HG03280 (cell line): Measurements from ENCODE around the gene SYMPK.

Experiments used
- ATAC-seq: cut with Tn5 transposase; IDR thresholded peaks from one replicate; pipeline ENCODE4 v1.9.1; 2021; ENCODE audit warnings: mild to moderate bottlenecking, moderate library complexity; ENCODE audit not compliant: unreplicated experiment

Gene SYMPK

DNA sequence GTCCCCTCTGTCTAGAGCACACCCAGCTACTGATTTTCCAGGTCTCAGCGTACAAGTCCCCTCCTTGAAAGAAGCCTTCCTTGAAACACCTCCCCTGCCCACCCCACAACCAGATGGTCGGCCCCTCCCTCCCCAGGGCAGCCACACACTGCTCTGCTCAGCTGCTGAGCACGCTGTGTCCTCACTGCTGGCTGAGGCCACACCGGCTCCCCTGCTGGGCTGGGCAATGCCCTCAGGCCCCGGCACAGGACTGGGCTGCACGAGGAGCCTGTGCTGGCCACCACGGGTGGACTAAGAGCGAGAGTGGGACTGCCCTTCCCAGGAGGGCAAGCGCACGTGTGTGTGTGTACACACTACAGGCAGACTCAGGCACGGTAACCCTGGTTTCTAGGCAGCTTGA, 36.0 kb downstream of the SYMPK start:
- no peak for ATAC-seq

DNA sequence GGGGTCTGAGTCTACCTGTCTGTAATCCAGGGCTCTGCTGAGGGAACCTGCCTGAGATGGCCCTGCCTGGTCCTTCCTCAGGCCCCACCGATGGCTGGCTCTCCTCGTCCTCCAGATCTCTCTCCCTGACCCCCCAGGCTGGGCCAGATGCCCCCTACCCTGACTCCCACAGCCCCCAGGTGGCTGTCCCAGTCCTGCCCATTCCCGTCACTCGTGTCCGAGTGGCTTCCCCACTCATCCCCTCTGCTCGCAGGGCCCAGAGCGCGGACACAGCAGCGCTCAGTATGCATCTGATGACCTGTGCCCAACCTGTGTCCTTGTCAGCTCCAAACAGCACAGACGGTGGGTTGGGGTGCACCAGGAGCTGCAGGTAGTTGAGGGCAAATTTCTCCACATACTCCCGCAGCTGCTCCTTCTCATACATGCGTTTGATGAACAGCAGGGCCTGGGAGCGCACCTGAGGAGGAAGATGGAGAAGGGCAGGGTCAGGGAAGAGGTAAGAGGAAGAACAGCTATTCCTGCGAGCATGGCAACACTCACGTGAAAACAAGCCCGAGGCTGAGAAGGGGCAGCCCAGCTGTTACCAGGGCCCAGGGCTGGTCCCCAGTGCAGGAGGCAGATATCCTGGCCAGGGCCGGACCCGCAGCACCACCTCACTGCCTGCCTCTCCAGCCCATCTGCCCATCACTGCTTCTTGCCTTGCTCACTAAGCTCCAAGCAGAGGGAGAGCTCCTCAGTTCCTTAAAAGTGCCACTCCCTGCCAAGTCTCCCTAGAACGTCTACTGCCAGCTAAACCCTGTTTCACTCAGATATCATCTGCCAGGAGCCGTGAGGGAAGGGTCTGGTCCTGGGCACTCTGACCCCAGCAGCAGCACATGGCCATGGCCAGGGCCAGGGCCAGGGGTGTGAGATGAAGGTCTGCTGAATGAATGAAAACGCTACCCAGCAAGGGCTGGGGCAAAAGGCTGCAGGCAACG, 36.7 kb downstream of the SYMPK start:
- ATAC-seq: no peak

DNA sequence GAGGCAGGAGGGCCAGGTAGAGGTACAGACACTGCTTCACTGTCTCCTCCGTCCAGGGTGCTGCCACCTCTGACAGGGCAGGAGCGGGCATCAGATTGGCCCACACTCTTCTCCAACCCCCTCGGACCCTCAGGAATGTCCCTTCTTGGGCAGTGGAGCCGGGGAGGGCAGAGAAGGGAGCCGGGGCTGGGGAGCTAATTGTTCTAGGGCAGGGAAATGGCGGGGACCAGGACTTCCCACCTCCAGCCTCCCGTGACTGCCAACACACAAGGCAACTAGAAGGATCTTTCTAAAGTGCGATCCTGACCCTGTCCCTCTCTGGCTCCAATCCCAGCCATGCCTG, 37.7 kb downstream of the SYMPK start:
- ATAC-seq: no peak

DNA sequence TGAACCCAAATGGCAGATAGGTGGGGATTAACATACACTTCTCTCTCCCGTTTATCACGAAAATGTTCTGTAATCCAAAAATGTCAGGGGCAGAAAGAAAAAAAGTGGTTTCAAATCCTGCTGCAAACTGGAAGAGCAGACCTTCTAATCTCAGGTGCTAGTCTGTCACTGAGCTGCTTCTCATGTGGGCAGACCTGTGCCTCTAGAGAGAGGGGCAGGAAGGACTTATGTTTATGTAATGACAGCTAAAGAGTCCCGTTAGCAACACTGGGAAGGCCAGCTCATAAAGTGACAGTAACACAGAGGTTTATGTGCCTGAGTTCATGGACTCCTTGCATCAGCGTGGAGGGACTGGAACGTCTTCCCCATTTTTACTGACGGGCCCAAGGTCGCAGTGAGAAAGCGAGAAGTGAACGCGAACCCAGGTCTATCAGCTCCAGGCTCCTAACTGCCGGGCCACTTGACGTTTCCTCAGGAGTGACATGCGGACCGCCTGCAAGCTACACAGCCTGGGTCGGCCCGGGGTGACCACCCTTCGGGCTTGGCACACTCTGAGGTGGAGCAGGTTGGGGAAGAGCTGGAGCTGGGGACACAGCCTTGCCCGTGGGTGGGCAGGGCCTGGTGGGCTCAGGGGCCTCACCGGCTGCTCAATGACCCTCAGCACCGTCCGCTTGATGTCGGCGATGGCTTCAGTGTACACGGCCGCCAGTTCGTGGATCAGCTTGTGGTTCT, 38.2 kb downstream of the SYMPK start:
- no peak for ATAC-seq

DNA sequence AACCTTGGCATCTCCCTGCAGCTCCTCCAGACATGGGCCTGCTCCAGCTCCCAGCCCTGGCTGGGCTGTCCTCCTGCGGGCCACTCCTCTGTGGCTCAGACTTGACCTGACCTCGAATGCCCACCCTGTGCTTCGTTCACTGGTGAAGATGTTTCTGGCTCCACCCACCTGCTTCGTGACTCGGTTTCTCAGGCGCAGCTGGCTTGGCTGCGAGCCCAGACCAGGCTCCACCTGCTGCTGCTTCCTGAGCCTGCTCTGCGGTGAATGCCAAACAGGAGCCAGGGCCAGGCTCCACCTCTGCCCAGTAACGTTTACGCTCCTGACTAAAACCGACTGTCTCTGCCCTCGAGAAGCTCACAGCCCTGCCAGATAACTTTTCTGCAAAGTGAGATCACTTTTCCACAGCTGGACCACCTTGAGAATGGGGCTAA, 38.9 kb downstream of the SYMPK start:
- ATAC-seq: no peak

DNA sequence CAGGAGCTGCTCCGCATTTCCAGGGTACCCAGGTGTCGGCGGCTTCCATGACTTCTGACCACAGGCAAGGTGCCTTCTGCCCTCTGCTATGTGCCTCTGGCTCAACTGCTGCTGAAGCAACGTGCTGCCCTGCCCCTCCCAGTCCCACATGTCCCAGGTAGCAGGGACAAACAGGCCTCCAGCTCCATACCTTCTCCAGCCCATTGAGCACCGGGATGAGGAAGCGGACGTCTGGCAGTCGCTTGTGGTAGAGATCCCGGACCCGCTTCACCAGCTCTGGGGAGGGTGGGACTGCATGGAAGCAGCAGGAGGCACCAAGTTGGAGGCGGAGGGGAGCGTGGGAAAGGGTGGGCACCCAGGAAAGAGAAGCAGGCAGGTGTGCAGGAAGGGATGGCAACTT, 39.8 kb downstream of the SYMPK start:
- ATAC-seq: no peak

DNA sequence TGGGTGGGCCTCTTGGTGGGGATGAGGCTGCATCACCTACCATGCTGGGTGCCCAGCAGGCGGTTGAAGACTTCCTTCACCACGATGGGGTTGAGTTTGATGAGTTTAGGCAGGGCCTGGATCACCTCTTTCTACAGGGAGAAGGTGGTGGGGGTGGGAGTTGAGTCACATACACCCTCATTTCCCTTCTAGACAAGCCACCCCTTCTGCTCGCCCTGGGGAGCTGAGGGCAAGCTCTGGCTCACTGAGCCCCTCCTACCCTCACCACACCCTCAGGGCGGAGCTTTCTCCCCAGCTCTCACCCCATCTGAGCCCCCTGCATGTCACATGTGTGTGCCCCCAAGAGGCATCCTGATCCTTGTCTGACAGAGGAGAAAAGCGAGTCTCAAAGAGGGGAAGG, 40.2 kb downstream of the SYMPK start:
- no peak for ATAC-seq

DNA sequence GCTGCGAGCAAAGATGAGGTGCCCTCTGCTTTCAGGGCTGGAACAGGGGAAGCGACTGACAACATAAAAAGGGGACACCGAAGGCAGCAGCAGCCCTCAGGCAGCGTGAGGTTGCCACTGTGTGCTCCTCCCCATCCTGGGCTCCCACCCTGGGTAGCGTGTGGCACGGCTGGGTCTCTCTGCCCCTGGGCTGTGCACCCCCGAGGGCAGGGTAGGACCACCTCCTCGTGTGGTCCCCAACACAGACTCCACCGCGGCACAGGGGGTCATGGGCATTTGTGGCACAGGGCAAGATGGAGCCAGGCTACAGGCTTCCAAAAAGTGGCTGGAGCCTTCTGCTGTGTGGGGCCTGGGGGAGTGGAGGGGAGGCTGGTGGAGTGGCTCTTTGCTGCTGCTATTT, 41.4 kb downstream of the SYMPK start:
- no peak for ATAC-seq

DNA sequence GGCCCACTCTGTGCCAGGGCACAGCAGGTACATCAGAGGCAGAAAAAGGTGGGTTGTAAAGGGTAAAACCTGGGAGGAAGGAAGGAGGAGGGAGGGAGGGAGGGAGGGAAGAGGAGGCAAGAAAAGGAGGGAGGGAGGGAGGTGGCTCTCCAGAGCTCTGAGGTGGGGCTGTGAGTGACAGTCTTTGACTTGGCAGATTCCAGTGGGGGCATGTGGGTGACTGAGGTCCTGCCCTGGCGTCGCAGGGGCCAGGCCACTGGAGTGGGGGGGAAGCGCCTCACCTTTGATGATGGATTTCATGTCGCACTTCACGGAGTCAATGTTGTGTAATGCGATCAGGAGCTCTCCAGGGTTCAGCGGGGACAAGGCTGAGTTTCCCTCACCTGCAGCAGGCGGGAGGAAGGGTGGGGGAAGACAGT, 41.8 kb downstream of the SYMPK start:
- ATAC-seq: no peak

DNA sequence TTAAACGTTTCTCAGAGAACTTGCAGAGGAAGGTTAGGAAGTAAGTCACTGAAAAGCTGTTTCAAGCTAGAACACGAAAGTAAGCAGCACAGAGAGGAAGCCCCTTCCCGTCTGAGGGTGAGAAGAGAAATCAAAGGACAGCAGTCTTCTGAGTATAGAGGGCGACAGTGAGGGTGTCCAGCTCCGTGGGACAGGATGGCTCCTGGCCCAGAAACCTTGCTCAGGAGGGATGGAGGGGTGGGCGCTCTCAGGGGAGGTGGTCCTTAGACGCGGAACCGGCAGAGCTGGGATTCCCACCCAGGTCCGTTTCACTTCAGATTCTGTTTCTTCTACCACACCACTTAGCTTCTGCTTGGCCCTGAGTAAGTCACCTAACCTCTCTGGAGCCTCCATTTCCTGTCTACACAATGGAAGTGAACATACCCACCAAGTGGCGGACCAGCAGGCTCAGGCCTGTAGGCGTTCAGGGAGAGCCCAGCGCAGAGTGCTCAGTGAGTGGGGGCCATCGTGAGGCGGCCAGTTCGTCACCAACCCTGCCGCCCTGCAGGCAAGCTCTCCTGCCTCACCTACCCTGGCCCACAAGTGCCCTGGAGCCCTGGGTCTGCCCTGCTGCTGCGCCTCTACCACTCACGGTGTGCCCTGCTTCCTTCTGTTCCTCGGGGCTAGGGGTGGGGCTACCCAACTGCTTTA, 42.4 kb downstream of the SYMPK start:
- no peak for ATAC-seq

DNA sequence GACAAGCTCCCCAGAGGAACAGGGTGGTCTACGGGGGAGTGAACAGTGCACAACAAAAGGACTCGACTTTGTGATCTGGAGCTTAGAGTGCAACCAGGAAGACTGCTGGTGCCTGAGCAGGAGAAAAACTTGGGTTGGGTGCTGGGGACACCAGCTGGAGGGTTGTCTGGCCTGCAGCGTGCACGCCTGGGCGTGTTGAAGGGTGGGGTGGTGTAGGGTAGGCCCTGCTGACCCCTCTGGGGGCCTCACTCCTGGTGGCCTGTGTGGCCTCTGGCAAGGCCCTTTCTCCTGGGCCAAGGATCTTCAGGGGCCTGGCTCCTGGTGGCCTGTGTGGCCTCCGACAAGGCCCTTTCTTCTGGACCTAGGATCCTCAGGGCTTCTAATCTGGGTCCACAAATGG, 43.2 kb downstream of the SYMPK start:
- no peak for ATAC-seq

DNA sequence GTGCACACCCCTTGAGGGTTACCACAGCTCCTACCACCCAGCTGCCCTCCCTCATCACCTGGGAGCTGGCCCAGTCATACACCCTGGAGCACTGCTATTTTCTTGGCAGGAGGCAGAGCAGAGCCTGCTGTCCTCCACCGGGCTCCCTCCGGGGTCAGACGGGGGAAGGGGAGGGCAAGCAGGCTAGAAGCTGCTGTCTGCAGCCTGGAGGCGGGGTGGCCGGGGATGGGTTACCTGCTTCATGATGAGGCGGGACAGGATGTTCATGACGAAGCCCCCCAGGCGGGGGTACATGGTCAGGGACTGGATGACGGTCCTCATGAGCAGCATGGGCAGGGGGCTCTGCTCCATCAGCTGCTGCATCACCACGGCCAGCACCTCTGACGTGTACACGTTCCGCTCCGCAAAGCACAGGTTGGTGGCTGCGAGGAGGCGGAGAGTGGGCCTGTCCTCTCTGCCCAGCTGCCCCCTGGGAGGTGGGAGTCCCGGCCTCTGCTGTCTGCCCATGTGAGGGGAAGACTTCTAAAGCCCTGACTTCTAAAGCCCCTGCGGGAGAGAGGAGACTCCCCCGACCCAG, 45.1 kb downstream of the SYMPK start:
- ATAC-seq: no peak

DNA sequence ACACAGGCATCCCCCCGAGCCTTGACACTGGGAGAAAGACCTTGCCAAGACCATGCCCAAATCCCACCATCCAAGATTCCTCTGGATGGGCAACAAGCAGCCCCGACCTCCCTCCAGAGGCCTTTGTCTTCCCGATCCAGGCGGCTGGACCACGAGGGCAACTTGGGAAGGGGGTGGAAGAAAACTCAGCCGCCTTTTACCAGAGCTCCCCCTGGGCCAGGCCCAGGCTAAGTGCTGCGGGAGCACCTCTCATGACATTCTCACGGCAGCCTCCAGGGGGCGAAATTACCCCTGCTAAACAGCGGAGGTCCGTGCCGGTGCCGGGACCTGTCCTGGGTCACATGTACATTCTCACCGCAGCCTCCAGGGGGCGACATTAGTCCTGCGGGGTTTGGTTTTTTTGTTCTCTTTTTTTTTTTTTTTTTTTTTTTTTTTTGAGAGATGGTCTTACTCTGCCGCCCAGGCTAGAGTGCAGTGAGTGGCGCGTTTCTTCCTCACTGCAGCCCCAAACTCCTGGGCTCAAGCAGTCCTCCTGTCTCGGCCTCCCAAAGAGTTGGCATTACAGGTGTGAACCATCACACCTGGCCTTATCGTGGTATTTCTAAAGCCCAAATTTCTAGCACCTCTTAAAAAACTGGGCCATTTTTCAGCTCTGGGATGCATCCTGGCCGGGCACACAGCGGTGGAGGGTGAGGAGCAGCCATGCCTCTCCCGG, 45.8 kb downstream of the SYMPK start:
- ATAC-seq: peak; percentile 87

DNA sequence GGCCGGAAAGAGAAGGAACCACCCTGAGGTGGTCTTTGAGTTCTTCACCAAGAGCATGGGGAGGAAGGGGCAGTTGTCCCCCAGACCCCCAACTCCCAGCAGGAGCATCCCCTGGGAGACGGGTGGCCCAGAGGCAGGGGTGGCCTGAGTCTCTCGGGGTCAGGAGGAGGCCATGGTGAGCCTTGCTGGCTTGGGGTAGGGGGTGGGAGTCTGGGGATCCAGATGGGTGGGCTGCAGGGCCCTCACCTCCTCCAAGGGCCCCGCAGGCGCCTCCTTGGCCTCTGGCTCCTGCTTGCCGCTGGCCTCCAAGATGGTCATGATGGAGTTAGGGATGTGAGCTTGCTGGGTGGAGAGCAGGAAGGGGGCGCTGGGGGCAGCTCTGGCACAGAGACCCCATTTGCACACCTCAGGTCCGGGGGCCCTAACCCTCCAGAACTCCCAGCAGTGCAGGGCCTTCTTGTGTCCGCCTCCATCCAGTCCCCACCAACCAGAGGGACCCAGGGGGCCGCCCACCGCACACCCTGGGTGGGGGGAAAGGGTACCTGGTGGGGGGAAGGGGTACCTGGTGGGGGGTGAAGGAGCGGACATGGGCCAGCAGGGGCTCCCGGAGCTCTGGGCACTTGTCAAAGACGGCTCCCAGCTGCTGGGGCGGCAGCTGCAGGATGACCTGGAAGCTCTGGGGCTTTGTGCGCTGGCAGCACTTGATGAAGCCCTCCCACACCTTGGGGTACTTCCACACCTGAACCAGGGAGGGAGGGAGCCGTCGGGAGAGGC, 46.5 kb downstream of the SYMPK start:
- ATAC-seq: no peak

DNA sequence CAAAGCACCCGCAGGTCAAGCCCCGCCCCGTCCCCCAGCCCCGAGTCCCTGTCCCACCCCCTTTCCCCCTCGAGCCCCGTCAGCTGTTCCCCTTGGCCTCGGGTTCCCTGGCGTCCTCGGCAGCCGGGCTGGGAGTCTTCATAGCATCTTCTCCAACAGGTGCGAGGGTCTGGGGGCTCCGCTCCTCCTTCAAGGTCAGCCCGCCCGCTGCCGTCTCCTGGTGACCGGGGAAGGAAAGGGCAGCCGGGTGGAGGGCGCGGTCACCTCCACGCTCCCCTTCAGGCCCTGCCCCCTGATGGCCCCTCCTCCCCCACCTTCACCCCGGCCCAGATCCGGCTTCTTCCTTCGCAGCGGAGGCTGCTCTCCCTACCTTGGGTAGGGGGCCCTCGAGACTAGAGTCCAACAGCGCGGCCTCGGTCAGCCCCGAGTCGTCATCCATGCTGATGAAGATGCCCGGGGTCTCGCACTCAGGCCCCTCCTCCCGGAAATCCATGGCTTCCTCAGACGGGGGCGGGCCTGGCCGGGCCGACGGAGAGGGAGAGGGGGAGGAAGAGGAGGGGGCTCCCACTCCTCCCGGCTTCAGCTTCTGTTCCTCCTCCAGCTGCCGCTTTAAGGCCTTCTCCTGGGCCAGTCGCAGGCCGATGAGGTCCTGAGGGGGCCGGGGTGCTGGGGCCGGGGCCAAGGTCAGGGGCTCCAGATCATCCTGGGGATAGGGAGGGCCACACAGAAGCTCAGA, 47.3 kb downstream of the SYMPK start:
- no peak for ATAC-seq

DNA sequence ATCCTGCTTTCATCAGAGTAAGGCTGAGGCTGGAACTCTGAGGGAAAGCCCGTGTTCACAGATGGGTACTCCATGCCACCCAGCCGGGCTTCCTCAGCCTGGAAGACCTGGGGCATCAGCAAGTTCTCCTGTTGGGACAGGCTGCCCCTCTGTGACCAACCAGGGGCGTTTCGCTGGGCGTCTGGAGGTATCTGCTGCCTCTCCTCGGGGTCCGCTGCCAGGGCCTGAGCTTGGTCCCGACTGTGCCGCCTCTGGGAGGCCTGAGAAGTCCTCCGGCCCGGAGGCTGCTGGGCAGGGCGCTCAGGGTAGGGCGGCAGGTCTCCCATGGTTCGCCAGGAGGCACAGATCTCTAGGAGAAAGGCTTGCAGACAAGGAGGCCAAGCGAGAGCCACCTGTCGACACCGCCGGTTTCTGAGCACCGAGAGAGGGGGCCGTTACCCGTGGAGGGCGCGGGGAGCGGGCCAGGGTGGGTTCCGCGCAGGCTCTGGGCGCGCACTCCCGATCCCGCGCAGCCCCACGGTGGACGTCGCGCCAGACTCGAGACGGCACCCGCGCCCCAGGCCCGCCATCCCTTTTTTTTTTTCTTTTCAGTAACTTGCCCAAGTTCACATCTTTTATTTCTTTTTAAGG, 48.0 kb downstream of the SYMPK start, which contains the start of gene RSPH6A:
TSS of gene RSPH6A (minus strand) at position 458 of the 630 bp plus-strand sequence. CDS start at position 326, 132 bp downstream.
- ATAC-seq: no peak

DNA sequence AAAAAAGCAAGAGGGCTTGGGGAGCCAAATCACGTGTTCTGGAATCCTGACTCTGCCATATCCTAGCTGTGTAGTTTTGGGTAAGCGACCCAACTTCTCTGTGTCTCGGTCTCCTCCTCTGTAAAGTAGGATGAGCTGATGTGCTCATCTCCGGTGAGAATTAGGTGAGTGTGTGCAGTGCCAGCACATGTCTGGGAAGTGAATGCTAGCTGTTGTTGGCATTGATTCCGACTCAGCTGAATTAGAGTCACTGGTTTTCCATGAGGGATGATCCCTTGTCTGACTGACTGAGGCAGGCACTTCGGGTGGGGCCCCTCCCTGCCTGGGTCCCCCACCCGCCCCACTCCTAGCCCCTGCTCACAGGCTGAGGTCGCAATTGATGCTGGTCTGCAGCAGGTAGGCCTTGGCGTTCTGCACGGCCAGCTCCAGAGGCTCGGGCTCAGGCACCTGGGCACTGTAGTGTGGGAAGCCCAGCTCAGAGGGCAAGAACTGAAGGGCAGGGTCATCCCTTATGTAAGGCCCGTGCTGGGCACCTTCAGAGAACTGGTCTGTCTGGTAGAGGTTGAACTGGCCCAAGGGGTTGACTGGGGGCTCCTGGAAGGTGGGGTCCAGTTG, 48.7 kb downstream of the SYMPK start:
- ATAC-seq: no peak

DNA sequence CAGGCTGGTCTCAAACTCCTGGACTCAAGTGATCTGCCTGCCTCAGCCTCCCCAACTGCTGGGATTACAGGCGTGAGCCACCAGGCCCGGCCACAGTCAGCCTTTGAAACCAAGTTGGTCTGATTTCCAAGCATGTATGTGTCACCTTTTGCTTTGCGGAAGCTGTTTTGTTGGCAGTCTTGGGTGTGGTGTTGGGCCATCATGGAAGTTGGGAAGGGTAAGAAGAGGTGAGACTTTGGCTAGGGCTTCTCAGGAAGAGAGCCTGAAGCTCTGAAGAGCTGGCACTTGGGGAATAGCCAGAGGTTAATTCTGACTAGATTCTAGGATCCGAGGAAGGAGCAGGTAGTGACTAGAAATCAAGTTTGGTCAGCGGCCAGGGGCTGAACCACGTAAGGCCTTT, 50.6 kb downstream of the SYMPK start:
- ATAC-seq: no peak
